Left ventricle myocardium inferior (tissue), 1 donor: ENCODE measurements around the gene CAMKMT. TPM values are rescaled to one million over a fixed set of nuclear protein-coding genes. Genes with fewer than 3 reads are reported as not detected.

ENCODE experiments used
- DNase-seq: peaks from one replicate; pipeline ENCODE4 v3.0.0-alpha.2; 2020
- H3K27ac ChIP-seq: fragments of 200-600 bp; replicated peaks from 2 replicates; pipeline ENCODE4 v1.8.0; 2021
- H3K27me3 ChIP-seq: fragments of 200-600 bp; 2 replicates; pipeline ENCODE4 v1.8.0; 2021; ENCODE audit warnings: low read depth
- H3K36me3 ChIP-seq: fragments of 200-600 bp; 2 replicates; pipeline ENCODE4 v1.8.0; 2021
- H3K4me1 ChIP-seq: fragments of 200-600 bp; 2 replicates; pipeline ENCODE4 v1.8.0; 2021
- H3K4me3 ChIP-seq: fragments of 200-600 bp; 2 replicates; pipeline ENCODE4 v1.8.0; 2021; ENCODE audit warnings: mild to moderate bottlenecking, moderate library complexity
- H3K9me3 ChIP-seq: fragments of 200-600 bp; replicated peaks from 2 replicates; pipeline ENCODE4 v1.8.0; 2021
- CTCF ChIP-seq: fragments of 200-600 bp; IDR thresholded peaks from 2 replicates; pipeline ENCODE4 v1.8.0; 2021; ENCODE audit warnings: antibody characterized with exemption, mild to moderate bottlenecking, borderline replicate concordance
- intact Hi-C: fragments of 100-400 bp; cut with micrococcal nuclease; formaldehyde crosslinking; loops from one replicate; pipeline ENCODE4 v1.11.0; 2022
- total RNA-seq: library from RNA; stranded (reverse); fragmentation: NEBNext Ultra II Directional; extraction: Animal tissue kit (Norgen Biotek cat#: 25700); gene quantifications from one replicate; pipeline ENCODE4 v1.2.1, GENCODE V29; 2021
- donor health status: DM: no; HTN: yes; CAD: no; lungs with severe emphysema.

CAMKMT gene
- total RNA-seq, 1 donor from 2014 or later, result 4.8 TPM

GRCh38 chr2:44751754-44752479, 390.2 kb downstream of the CAMKMT start:
- intact Hi-C loops, result no loop called here
- Histone ChIP-seq H3K27me3 (no peaks in the 10 kb centered on the region), H3K4me1 (peaks cover 10% of the 10 kb centered on the region), H3K36me3 (no peaks in the 10 kb centered on the region), H3K9me3 (no peaks in the 10 kb centered on the region), H3K4me3 (no peak overlapping the region), H3K27ac (no peak overlapping the region)
- no peak for DNase-seq
- no peak for TF ChIP-seq CTCF

GRCh38 chr2:44752761-44753160, 391.0 kb downstream of the CAMKMT start:
- H3K9me3 ChIP-seq, result no peaks in the 10 kb centered on the region
- H3K36me3 ChIP-seq, result no peaks in the 10 kb centered on the region
- TF ChIP-seq CTCF, result no peak
- H3K4me1 ChIP-seq, result peaks cover 9% of the 10 kb centered on the region
- H3K27ac ChIP-seq, result no peak overlapping the region
- H3K27me3 ChIP-seq, result no peaks in the 10 kb centered on the region
- no peak overlapping the region for H3K4me3 ChIP-seq
- intact Hi-C loops, result no loop called here
- DNase-seq, result no peak

- no peak for TF ChIP-seq CTCF
- Histone ChIP-seq H3K27me3 (peaks cover 4% of the 10 kb centered on the region), H3K27ac (no peak overlapping the region), H3K9me3 (no peaks in the 10 kb centered on the region), H3K4me1 (peaks cover 9% of the 10 kb centered on the region), H3K36me3 (no peaks in the 10 kb centered on the region), H3K4me3 (no peak overlapping the region)
- intact Hi-C loops, result no loop called here
- DNase-seq, result no peak
These were observed 392.0 kb downstream of the CAMKMT start for GRCh38 chr2:44753552-44754285.

- intact Hi-C loops, result no loop called here
- TF ChIP-seq CTCF, result no peak
- no peak for DNase-seq
- Histone ChIP-seq H3K4me1 (peaks cover 7% of the 10 kb centered on the region), H3K9me3 (no peaks in the 10 kb centered on the region), H3K27me3 (peaks cover 26% of the 10 kb centered on the region), H3K27ac (no peak overlapping the region), H3K4me3 (no peak overlapping the region), H3K36me3 (no peaks in the 10 kb centered on the region)
These were observed 396.8 kb downstream of the CAMKMT start for GRCh38 chr2:44758591-44758990.

GRCh38 chr2:44759823-44760222, 398.1 kb downstream of the CAMKMT start:
- intact Hi-C loops, result no loop called here
- H3K27me3 ChIP-seq, result peaks cover 36% of the 10 kb centered on the region
- no peaks in the 10 kb centered on the region for H3K36me3 ChIP-seq
- H3K4me3 ChIP-seq, result no peak overlapping the region
- no peaks in the 10 kb centered on the region for H3K4me1 ChIP-seq
- no peaks in the 10 kb centered on the region for H3K9me3 ChIP-seq
- H3K27ac ChIP-seq, result no peak overlapping the region
- TF ChIP-seq CTCF, result no peak
- no peak for DNase-seq
